HG02763 (cell line): ENCODE results near the gene CD200.

ENCODE experiments used
- ATAC-seq: cut with Tn5 transposase; IDR thresholded peaks from one replicate; pipeline ENCODE4 v1.9.1; 2021; ENCODE audit warnings: mild to moderate bottlenecking, moderate library complexity; ENCODE audit not compliant: unreplicated experiment

The CD200 gene, protein sequence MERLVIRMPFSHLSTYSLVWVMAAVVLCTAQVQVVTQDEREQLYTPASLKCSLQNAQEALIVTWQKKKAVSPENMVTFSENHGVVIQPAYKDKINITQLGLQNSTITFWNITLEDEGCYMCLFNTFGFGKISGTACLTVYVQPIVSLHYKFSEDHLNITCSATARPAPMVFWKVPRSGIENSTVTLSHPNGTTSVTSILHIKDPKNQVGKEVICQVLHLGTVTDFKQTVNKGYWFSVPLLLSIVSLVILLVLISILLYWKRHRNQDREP

DNA sequence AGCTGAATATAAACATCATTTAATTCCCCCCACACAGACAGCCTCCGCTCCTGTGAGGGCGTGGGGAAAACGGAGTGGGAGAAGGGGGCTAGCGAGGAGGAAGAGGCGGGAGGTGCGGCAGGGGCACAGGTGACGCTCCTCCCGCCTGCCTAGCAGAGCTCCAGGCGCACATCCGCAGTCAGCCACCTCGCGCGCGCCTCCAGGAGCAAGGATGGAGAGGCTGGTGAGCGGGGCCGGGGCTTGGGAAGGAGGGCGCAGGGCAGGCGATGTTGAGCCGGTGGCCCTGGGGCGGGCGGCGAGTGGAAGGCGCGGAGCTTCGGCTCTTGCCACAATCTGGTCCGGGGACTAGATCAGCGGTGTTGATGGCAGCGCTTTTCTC is at the start of gene CD200:
Gene CD200 (plus strand): TSS at position 155 of the 379 bp plus-strand sequence. CDS start 57 bp downstream, at position 212.
- peak; percentile 70 for ATAC-seq

DNA sequence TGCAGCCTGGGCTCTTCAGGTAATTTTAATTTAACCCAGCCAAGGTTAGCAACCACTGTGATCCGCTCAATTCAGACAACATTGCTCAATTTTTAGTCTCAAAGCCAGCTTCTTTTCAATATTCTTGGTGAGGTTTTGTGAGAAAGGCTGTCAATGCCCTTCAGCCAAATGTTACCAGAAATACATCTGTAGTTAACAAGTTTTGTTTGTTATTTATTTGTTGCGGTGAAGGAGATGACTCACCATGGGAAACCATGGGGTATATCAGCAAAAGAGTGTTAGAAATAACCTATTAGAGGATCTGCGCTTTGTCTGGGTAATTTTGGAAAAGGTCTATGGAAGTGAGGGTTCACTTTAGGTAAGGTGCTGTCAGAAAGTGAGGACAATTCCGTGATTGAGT is 43.9 kb upstream of the CD200 start:
- no peak for ATAC-seq

DNA sequence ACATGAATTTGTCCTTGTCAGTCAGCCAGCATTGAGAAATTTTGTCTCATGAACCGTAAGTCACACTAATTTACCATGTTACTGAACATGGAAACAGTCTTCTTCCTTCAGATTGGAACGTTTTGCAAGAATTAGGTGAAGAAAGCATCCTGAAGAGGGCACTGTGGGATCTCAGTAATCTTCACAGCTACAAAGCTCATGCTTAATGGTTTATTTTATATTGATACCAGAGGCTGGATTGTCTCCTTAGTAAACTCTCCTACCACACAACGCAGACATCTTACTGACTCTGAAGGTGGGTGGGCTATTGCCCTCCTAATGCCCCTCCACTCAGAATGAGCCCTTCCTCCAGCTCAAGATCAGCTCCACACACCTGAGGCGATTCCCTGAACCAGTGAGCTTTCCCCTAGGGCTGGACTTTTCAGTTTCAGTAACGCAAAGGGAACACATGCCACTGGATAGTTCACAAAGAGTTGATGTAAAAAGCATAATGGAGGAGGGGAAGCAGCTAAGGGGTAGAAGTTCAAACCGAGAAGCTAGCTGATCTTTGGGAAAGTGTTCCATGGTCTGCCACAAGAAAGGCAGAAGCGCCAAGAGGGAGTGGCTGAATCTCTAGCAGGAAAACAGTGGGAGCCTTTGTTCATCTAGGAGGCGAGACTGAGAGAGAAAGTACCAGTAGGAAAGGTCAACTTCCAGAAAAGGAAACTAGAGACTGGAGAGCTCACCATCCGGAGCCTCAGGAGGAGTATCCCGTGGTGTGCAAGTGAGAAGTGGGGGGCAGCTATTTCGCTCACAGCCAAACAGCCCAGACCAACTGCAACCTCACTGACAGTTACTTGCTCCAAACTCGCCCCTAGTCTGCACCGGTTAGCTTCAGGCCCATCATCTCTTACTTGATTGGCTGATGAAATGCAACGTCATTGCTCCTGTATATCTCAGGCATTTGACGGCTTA is 39.3 kb upstream of the CD200 start, which contains the start of gene SLC9C1:
Gene SLC9C1 (minus strand): TSS at position 849 of the 954 bp plus-strand sequence. CDS start 7,425 bp downstream, outside the sequence.
- ATAC-seq: peak; percentile 42

DNA sequence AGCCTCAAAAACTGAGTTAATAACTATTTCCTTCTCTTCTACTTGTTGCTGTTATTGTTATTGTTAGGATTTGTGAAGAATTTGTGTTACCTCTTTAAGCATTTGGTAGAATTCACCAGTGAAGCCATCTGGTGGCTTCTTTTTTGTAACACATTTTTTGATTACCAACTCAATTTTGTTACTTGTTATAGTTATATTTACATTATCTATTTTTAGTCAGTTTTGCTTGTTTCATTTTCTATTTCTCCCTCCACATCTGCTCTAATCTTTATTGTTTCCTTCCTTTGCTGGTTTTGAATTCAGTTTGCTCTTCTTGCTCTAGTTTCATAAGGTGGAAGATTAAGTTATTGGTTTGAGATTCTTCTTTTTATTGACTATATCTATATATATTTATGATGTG is 35.2 kb upstream of the CD200 start:
- ATAC-seq: no peak

DNA sequence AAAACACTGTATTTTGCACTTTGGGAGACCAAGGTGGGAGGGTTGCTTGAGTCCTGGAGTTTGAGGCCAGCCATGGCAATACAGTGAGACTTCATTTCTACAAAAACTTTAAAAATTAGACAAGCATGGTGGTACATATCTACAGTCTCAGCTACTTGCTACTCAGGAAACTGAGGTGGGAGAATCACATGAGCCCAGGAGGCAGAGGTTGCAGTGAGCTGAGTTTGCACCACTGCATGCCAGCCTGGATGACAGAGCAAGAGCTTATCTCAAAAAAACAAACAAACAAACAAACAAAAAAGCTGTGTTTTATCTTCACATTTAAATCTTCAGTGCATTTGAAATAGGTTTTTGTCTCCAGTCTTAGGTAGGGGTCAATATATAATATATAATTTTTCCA is 34.2 kb upstream of the CD200 start:
- ATAC-seq: no peak

DNA sequence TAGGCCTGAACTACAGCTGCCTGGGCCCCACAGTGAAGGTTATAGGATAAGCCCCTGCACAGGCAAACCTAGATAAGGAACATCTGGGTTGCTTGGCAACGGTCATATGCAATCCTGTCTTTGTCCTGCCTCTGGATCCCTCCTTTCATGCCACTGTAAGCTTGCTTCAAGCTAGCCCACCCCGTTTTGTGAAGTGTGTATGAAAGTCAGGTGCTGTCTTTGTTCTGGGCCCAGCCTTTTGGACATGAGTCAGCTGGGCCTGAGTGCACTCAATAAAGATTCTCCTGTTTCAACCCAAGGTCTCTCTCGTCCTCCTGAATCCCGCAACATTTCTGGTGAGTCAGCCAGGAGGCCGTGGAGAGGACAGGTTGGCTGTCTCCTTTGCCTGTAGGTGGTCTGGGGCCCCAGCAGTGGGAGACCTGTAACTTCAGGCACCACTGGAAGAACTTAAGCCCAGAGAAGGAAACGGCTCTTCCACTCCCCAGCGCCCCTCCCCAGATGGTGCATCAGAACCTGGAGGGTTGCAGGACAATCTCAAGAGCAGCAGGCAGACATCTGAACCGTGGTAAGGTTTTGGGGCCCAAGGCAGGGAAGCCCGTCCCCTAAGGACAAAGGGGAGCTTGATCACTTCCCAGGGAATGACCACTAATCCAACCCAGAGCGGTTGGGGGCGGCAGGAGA is 30.7 kb upstream of the CD200 start:
- no peak for ATAC-seq

DNA sequence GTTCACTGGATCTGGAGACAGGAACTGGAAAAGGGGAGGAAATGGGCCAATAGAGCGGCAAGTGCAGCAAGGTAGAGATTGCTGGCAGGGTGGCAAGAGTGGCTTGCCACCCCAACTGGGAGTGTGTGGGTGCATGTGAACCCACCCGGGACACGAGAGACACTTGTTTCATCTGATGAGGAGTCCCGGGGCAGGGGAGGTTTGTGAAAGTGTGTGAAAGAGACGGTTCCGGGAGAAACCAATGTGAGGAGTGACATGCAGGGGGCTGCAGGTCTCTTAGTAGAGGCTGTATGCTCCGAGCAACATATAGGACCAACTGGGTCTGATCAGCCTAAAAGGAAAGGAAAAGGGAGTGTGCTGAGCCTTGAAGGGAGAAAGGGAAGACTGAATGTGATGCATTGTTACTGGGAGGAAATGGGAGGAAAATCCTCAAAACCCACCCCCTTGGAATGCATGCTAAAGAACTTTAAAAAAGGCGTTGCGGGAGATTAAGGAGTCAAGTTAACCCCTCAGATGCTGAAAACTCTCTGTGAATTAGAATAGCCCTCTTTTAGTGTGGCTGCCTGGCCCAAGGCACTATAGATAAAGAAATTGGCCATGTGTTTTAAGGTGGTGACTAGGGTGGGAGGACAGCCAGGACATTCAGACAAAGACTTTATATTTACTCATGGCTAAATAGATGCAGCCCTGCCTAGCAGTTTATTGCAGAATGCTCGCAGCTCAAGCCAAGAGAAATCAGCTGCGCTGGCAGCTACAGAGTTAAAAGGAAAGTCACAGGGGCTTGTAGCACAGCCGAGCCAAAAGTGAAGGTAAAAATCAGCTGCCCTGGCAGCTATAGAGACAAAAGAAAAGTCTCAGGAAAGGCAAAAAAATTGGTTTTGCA is 29.8 kb upstream of the CD200 start:
- peak; percentile 48 for ATAC-seq

DNA sequence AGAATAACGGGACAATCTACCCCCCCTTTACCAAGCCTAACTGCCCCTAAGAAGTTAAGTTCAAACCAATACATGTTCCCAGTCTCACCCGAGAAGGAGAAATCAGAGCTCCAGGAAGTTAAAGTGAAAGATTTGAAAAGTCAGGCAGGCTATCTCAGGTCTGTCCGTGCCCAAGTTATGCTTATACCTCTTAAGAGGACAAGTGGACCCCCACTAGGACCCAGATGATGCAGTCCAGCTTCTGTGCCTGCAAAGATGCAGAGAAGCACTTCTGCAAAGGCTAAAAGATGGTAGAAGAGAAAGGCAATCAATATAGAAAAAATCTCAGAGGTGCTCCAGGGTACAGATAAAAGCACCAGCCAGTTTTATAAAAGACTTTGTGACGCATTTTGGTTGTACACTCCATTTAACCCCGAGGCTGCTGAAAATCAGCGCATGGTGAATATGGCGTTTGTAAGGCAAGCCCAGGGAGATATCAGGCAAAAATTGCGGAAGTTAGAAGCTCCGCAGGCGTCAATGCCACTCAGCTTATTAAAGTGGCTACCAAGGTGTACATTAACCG is 29.1 kb upstream of the CD200 start:
- ATAC-seq: peak; percentile 28

DNA sequence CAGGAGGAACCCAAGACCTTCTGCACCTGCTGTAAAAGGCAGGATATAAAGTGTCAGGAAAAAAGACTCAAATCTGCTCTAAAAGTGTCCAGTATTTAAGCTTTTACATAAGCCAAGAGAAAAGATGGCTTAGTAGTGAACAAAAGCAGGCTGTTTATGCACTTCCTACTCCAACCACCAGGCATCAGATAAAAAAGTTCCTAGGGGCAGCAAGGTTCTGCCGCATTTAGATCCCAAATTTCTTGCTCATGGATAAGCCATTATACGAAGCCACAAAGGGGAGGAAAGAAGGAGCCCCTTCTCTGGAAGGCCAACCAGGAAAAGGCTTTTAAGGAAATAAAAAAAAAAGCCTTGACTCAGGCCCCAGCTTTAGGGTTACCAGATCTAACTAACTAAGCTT is 28.3 kb upstream of the CD200 start:
- ATAC-seq: no peak

DNA sequence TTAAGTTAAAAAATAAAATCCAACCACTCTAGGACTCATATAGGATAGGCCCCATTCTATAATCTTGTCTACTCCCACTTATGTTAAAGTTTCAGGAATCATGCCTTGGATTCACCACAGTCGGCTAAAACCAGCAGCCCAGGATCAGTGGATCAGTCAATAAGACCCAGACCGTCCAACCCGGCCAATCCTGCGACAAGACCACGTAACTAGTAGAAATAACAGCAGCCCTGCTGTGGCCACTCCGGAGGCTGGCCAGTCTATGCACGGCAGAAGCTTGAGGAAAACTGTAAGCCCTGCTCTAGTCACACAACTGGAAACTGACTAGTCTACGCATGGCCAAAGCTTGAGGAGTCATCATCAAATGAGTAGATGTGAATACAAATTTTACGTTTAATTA is 26.1 kb upstream of the CD200 start:
- ATAC-seq: no peak

DNA sequence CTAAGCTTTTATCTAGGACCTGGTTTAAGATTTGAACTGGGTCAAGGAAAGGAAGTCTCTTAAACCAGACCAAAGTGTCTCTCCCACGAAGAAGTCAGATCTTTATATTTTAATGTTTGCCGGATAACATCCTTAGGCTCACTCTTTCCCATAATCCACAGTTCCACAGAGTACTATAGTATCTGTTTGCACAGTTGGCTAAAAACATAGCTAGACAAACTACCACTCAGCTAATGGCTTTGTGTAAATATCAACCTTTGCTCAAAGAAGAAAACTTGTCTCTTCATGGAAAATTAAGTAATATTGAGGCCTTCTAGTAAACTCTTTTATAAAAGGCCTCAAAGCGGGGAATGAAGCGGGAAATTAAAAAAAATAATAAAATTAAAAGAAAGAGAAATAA is 25.4 kb upstream of the CD200 start:
- ATAC-seq: no peak

DNA sequence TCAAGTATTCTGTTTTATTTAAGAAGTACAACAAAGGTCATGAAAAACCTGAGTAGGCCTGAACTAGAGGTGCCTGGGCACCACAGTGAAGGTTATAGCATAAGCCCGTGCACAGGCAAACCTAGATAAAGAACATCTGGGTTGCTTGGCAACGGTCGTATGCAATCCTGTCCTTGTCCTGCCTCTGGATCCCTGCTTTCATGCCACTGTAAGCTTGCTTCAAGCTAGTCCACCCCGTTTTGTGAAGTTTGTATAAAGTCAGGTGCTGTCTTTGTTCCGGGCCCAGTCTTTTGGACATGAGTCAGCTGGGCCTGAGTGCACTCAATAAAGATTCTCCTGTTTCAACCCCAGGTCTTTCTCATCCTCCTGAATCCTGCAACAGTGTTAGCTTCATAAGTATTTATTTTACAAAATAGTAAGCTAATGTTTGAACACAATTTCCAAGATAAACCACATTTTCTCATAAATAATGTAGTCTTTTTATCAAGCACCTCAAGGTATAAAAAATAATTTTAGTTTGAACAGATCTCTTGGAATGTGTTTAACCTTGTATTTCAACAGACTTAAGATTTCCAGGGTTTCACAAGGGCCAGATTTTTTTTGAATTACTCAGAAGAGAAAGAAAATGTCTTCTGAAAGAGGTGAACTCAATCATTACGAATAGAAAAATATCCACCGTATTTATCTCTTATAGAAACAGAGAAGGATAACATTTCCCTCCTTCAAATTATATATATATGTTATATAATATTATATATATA is 24.6 kb upstream of the CD200 start:
- no peak for ATAC-seq

DNA sequence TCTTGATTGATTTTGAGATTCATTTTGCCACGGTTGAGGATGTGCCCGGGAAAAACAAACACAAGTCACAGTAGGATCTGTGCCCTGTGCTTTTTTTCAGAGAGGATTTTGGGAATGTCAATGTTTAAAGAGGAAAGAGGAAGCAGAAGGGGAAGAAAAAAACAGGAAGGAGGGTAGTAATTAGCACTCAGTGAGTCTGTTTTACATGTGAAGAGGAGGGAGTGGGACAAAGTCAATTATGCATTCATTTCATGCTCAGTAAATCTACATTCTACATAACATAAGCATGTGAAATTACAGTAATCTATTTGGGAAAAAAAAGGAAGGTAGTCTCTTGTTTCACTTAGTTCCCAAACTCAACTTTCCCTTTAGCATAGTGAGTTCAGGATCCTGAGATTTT is 18.3 kb upstream of the CD200 start:
- ATAC-seq: no peak

DNA sequence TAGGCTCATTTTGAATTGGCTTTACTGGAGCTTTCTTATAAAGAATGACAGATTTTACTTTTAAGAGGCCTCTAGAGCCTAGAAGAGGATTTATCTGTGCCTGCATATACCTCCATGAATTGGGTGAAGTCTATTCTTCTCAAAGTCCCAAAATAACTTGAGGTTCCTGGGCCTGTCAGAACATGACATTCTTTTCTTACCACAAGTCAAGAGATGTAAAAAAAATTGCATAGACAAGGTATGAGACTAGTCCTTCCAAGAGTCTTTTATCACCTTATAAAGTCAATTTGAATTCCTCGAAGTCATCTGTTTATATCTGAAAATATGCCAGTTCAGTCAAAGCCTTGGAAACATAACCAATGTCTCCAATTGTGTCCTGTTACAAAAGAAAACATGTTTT is 17.2 kb upstream of the CD200 start:
- ATAC-seq: no peak

DNA sequence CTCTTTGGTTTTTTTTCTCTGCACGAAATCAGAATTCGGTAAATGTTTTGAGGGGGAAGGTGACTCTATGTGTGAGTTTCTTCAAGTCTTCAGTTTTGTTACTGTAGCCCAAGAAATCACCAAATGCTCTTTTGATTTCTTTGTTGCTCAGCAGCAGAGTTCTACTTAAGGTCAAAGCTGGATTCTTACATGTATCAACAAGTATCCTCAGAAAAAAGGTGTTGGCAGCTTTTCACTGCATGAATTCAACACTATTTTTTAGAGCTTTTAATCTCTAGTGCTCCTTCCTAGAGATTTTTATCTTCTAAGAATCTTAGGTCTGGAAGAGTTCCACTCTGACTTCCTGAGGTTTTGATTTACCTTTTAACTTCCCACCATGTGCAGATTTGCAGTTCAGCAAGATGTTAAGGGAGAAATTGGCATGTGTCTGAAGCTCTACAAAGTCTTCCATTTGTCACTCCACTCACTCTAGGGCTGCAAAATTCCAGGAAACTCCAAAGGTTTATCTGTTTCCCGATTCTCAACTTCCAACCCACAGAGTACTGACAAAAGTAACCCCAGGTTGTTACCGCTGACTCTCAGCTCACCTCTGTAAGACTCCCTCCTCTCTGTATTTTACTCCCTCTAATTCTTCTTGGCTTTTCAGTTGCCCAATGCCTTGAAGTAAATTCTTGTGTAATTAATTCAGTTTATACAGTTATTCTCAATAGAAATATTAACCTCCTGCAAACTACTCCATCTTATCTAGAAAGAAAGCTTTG is 13.3 kb upstream of the CD200 start:
- no peak for ATAC-seq

DNA sequence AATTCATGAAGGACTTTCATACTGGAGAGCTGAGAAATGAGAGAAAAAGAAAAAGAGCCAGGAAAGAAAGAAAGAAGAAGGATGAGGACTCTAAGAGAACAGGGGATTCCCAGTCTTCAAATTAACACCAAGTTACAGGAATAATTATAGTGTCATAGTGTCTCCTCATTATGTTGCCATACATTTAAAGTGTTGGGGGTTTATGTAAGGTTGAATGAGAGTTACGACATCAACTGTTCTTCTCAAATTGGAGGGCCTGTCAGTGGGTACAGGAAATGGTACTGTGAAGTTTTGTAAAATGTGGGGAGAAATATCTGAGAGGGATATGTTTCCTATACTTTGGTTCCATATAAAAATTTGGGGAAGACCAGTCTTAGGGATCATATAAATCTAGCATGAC is 12.3 kb upstream of the CD200 start:
- ATAC-seq: no peak

DNA sequence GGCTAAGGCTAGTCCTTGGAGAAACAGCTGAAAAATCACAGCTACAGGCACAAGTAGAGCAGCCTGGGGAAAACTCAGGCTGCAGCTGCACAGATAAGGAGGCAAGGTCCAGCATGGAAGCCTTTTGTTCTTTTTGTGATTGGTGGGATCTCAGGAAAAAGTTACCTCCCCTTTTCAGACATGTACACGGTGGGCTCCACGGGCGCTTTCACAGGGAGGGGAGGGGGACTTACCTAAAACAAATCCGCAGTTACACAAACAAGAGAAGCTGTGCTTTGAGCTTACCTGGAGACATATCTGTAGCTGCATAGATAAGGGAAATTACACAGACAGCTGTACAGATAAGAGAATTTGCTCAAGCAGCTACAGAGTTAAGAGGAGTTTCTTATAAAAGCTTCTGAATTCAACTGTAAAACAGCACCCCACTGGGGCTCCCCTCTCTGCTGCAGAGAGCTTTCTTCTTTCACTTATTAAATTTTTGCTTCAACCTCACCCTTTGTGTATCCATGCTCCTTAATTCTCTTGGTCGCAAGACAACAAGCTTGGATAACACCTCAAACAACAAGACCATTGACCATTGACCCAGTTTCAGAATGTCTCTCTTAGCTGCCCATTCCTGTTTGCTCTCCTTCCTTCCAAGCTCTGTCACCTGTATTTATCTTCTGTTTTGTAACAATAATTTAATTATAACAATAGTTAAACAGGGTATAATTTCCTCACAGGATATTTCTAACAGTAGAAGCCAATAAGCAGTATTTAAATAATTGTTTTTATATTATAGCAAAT is 10.9 kb upstream of the CD200 start:
- ATAC-seq: no peak

DNA sequence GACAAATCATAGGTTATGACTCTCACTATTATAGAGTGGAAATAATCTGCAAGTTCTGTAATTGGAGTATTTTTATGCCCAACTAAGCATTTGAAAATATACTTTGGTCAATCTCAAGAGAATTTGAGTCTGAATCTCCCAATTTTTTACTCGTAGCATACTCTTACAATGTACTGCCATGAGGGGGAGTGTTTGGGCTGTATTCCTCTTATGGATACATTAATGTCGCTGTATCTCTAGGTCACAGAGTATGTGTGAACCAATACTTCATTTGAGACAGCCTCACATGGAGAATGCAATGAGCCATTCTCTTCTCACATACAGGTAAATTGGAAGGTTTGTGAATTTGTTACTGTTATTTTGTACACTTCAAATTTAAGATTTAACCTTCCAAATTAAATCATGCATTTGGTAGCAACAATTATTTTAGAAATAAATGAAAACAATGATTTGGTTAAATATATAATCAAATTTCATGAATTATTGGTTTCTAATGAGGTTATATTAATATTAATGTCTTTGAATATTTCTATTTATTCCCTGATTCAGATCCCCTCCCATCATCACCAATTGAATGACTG is 5.5 kb upstream of the CD200 start:
- ATAC-seq: peak; percentile 77
